ENCODE measurements around the gene ZNF280D.

DNA sequence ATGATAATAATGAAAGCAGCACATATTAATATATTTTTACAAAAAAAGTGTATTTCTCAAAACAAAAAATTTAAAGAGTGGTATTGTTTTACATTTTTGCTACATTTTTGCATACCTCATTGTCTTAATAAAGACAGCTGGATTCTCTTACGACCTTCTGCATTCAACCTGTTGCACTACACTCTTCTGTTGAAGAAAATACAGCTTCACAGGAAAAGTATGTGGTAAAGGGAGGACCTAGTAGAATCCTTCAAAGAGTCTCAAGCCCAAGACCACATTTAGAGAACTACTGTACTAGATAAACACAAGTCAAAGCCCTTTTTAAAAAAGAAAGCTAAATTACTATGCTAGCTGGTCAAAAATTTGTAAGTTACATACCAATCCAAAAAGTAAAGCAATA lies 7.9 kb downstream of the ZNF280D start:
- TF ChIP-seq SP1 (IDR thresholded peaks at IDR 0.05; ENCODE audit: low read depth, low read length), result no peak
- TF ChIP-seq, protein P1, sequence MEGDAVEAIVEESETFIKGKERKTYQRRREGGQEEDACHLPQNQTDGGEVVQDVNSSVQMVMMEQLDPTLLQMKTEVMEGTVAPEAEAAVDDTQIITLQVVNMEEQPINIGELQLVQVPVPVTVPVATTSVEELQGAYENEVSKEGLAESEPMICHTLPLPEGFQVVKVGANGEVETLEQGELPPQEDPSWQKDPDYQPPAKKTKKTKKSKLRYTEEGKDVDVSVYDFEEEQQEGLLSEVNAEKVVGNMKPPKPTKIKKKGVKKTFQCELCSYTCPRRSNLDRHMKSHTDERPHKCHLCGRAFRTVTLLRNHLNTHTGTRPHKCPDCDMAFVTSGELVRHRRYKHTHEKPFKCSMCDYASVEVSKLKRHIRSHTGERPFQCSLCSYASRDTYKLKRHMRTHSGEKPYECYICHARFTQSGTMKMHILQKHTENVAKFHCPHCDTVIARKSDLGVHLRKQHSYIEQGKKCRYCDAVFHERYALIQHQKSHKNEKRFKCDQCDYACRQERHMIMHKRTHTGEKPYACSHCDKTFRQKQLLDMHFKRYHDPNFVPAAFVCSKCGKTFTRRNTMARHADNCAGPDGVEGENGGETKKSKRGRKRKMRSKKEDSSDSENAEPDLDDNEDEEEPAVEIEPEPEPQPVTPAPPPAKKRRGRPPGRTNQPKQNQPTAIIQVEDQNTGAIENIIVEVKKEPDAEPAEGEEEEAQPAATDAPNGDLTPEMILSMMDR (IDR thresholded peaks at IDR 0.05; ENCODE audit: control extremely low read depth in 1 of 3, insufficient read depth in 1 of 3, low read depth in 1 of 3, low read length in 3 of 3), result no peak
- no peak for TF ChIP-seq SIRT6 (IDR thresholded peaks at IDR 0.05; ENCODE audit: low read length)
- no peak for TF ChIP-seq ZNF274 (IDR thresholded peaks at IDR 0.05; ENCODE audit: borderline replicate concordance, extremely low read depth, low read length)
- no peak for TF ChIP-seq EZH2 (IDR thresholded peaks at IDR 0.05; ENCODE audit: low read depth, low read length, severe bottlenecking)

All from H1 (cell line).